Duodenal mucosa (tissue), 2 donors: ENCODE data around the gene LATS2.
"Not testable (repeated sequence)": the region's sequence is repeated elsewhere in the genome, so short reads cannot be mapped to it uniquely, and the experiment has no call there.

Experiments used
- H3K27ac ChIP-seq: one replicate; pipeline ENCODE4 v1.7.0; 2013; ENCODE audit warnings: low read depth, low read length
- H3K27me3 ChIP-seq, 2 donors: one replicate each; pipeline ENCODE4 v1.7.0; 2013; ENCODE audit warnings: low read length in 2 of 2, control low read depth in 1 of 2; ENCODE audit not compliant: insufficient read depth in 2 of 2, control insufficient read depth in 1 of 2
- H3K36me3 ChIP-seq, 2 donors: one replicate each; pipeline ENCODE4 v1.7.0; 2013; ENCODE audit warnings: low read length in 2 of 2, control low read depth in 1 of 2; ENCODE audit not compliant: insufficient read depth in 2 of 2, control insufficient read depth in 1 of 2
- H3K4me1 ChIP-seq, 2 donors: one replicate each; pipeline ENCODE4 v1.7.0; 2013; ENCODE audit warnings: low read length in 2 of 2, control low read depth in 1 of 2; ENCODE audit not compliant: insufficient read depth in 2 of 2, control insufficient read depth in 1 of 2
- H3K4me3 ChIP-seq, 2 donors: one replicate each; pipeline ENCODE4 v1.7.0; 2013; ENCODE audit warnings: low read length in 2 of 2, low read depth in 1 of 2
- H3K9ac ChIP-seq, 2 donors: one replicate each; pipeline ENCODE4 v1.7.0; 2013; ENCODE audit warnings: low read length in 2 of 2, low read depth in 1 of 2
- H3K9me3 ChIP-seq, 2 donors: one replicate each; pipeline ENCODE4 v1.7.0; 2013; ENCODE audit warnings: low read length in 2 of 2, control low read depth in 1 of 2; ENCODE audit not compliant: control insufficient read depth in 1 of 2

The LATS2 gene

DNA sequence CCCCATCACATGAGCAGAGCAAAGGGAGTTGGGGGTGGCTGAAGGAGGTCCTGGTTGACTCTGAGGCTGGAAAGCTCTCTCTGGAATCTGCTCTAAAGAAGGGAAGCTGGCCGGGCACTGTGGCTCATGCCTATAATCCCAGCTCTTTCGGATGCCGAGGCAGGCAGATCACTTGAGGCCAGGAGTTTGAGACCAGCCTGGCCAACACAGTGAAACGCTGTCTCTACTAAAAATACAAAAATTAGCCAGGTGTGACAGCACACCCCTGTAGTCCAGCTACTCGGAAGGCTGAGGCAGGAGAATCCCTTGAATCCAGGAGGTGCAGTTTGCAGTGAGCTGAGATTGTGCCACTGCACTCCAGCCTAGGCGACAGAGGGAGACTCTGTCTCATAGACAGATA lies 11.7 kb downstream of the LATS2 start:
- H3K9me3 ChIP-seq, H3K27ac ChIP-seq, H3K4me1 ChIP-seq, H3K9ac ChIP-seq, H3K27me3 ChIP-seq, H3K4me3 ChIP-seq, H3K36me3 ChIP-seq: not testable (repeated sequence)

DNA sequence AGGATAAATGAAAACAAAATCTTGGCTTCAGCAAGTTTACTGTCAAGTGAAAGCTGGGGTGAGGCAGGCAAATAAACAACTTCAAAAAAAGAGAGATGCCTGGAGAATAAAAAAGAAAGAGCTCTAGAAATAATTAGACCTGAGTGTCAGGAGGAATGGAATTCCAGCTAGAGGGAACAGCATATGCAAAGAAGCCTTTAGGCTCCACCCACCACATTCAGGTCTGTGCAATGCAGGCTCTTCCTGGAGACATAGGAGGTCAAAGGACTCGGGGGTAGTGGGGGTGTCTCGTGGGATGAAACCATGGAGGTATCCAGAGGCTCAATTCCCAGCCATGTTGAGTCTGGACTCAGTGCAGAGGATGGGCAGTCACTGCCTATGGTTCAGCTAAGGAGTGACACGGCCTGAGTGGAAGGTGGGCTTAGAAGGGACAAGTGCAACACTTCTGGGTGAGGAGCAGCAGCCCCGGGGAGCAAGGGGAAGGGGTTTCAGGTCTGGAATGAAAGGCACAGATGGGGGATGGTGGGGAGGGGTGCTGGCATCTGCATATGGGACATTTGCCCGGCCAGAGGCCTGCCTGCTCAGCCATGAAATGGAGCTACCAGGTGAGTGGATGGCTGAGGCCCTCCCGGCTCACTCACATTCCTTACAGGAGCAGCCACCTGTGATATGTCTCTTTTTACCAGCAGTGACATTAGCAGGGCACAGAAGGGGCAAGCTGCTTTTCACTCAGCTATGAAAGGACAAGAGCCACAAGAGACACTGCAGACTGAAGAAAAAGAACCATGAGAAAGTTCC lies 12.3 kb downstream of the LATS2 start:
- no peak overlapping the region for H3K9ac ChIP-seq
- H3K27ac ChIP-seq = no peak overlapping the region
- peaks cover 0 to 4% of the 10 kb centered on the region in 2 donors for H3K4me1 ChIP-seq
- no peak overlapping the region for H3K4me3 ChIP-seq
- no peaks in the 10 kb centered on the region for H3K9me3 ChIP-seq
- no peaks in the 10 kb centered on the region for H3K36me3 ChIP-seq
- no peaks in the 10 kb centered on the region for H3K27me3 ChIP-seq

DNA sequence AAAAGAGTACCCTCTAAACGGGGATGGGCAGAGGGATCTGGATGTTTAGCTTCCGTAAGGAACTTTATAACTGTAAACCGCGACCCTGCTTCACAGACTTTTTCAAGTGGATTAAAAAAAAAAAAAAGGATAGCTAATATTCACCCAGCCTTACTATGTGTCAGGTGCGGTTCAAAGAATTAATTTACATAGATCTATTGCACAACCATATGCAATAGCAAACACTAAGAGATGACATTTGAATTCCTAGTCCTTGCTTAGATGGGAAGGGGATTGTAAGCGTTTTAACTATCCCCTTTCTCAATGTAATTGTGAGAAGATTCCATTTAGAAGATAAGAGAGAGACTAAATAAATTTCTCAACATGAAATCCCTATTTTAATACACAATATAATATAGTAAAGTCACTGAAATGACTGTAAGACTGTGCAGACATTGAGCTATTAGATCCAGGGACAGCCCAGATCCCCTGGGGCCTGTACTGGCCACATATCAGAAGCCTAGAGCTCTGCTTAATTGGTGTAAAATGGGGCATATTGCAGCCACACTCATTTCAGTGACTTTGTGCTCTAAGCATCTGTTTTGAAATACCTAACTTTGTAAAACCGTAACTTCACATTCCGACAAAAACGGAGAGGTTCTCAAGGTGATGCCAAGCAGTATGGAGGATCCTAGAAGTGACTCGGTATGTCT lies 13.6 kb downstream of the LATS2 start:
- Histone ChIP-seq H3K4me1 (peaks cover 0 to 4% of the 10 kb centered on the region in 2 donors), H3K27ac (no peak overlapping the region), H3K27me3 (no peaks in the 10 kb centered on the region), H3K4me3 (no peak overlapping the region), H3K36me3 (no peaks in the 10 kb centered on the region), H3K9ac (no peak overlapping the region), H3K9me3 (no peaks in the 10 kb centered on the region)

DNA sequence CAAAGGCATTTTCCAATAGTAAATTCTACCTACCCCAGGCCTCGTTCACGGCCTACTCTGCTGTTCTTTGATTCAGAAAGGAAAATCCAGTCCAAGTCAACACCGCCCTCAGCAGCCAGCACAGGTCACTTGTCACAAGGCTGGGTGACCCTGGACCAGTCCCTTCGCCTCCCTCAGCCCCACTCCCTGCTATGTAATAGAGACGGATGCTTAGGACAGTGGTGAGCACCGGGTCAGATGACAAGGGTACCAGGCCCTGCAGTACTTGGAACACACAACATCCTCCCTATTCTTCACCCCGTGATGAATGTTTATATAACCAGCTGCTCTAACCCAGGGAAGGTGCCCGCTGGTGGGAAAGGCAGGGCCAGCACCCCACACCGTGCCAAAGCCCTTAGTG lies 14.3 kb downstream of the LATS2 start:
- Histone ChIP-seq H3K4me3 (no peak overlapping the region), H3K9ac (no peak overlapping the region), H3K27ac (no peak overlapping the region), H3K36me3 (no peaks in the 10 kb centered on the region), H3K27me3 (no peaks in the 10 kb centered on the region), H3K4me1 (peaks cover 0 to 4% of the 10 kb centered on the region in 2 donors), H3K9me3 (no peaks in the 10 kb centered on the region)

DNA sequence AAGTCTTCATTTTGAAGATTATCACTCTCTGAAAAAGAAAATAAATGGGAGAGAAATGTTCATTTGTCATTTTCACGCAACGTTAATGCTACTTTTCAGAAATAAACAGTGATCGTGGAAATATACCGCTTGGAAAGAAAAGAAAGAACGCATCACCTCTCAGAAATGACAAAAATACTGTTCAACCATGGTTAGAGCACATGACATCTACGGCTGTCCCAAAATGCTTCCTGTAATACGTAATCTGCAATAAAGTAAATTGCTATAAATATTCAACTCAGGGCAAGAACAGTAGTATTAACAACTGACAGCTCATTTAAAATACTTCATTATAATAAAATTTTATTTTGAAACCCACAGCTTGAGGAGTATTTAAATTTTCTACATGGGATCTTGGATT lies 15.2 kb downstream of the LATS2 start:
- peaks cover 0 to 9% of the 10 kb centered on the region in 2 donors for H3K4me1 ChIP-seq
- H3K4me3 ChIP-seq = no peak overlapping the region
- H3K9ac ChIP-seq = no peak overlapping the region
- H3K36me3 ChIP-seq = no peaks in the 10 kb centered on the region
- H3K27me3 ChIP-seq = no peaks in the 10 kb centered on the region
- H3K27ac ChIP-seq = no peak overlapping the region
- H3K9me3 ChIP-seq = no peaks in the 10 kb centered on the region

DNA sequence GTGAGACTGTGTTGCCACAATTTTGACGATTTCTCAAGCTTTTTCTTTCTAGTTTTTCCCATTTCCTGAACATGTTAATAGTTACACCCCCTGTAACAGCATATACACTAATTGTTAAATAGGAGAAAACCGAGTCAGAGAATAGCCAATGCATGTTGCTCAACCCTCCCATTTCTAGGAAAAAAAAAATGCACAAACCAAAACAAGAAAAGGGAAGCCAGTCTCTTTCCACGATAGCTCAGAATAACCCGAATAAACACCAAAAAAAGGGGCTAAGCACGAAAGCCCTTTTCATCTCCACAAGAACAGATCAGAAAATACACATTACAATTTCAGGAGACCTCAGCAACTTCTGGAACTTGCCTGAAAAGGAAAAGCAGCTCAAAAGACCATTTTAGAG lies 16.3 kb downstream of the LATS2 start:
- H3K9me3 ChIP-seq = no peaks in the 10 kb centered on the region
- H3K36me3 ChIP-seq = no peaks in the 10 kb centered on the region
- H3K27me3 ChIP-seq = no peaks in the 10 kb centered on the region
- H3K9ac ChIP-seq = no peak overlapping the region
- H3K4me1 ChIP-seq = peaks cover 4 to 9% of the 10 kb centered on the region in 2 donors
- no peak overlapping the region for H3K27ac ChIP-seq
- no peak overlapping the region for H3K4me3 ChIP-seq

DNA sequence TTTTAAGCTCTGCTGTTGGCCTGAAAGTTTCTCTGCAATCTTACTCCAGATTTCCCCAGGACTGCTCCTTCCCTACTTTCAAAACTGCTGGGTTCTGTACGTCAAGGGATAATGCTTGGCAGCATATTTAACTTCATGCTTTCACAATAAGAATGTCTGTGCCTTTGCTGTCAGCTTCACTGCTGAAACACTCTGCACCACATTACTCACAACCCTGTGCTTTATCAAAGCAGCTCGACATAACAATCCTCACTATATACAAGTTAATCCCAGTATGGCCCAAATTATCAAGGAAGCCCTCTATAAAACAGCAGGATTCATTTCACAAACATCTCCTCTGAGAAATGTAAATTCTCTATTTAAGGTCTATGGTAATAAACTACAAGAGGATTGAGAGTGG lies 17.5 kb downstream of the LATS2 start:
- H3K9ac ChIP-seq = no peak overlapping the region
- H3K4me3 ChIP-seq = no peak overlapping the region
- H3K4me1 ChIP-seq = peaks cover 4 to 15% of the 10 kb centered on the region in 2 donors
- no peaks in the 10 kb centered on the region for H3K9me3 ChIP-seq
- no peaks in the 10 kb centered on the region for H3K27me3 ChIP-seq
- no peak overlapping the region for H3K27ac ChIP-seq
- no peaks in the 10 kb centered on the region for H3K36me3 ChIP-seq

DNA sequence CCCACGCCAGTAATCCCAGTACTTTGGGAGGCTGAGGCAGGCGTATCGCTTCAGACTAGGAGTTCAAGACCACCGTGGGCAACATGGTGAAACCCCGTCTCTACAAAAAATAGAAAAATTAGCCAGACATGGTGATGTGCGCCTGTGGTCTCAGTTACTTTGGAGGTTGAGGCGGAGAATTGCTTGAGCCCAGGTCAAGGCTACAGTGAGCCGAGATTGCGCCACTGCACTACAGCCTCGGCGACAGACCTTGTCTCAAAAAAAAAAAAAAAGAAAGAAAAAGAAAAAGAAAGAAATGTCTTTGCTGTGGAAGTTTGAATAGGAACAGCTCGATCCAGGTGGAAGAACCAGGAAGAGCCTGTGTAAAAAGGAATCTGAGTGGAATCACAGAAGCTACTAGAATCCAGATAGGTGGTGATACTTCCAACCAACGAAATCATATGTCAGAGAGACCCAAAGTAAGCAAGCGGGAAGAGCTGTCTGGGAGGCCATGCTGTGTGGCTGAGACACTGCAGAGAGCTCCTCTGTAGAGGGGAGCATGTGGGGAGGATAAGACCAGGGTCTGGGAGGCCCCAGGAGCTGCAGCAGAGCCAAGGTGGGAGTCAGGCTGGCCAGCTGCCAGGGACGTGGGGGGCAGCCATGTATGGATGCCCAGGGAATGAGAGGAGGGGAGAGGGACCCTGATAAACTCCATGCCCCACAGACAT lies 21.1 kb downstream of the LATS2 start:
- H3K27ac ChIP-seq = no peak overlapping the region
- peaks cover 4 to 11% of the 10 kb centered on the region in 2 donors for H3K4me1 ChIP-seq

DNA sequence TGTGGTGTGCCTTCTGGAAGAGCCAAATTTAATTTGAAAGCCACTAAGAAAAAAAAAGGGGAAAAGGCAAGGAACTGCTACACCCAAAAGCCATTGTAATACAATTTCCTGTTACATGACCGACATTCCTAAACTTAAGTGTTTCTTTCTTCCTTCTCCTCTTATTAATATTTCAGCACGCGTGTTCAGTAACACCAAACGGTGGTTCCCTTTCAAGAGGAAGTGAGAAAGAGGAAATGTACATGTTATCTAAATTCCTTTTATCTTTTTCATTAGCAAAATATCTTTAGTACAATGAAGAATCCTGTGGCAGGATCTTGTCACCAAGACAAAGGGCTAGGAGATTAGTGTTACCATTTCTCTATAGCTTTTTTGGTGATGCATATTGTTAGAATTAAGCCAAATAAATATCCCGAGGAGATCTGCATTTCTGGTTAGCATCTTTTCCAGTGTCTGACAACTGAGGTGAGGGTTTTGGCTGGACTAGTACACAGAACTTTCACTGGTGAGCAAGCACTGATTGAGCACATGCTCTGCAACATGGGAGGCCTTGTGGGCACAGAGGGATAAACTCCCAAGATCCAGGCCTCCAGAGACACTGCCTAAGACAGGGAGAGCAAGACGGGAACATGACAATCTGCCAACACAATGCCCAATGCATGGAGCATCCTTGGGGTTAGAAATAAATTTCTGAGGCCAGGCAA lies 22.1 kb downstream of the LATS2 start:
- Histone ChIP-seq H3K4me1 (peaks cover 4 to 13% of the 10 kb centered on the region in 2 donors), H3K9ac (no peak overlapping the region)

More for the DNA sequence above, 21.1 kb downstream of the LATS2 start:
- Histone ChIP-seq H3K36me3 (no peaks in the 10 kb centered on the region), H3K27me3 (no peaks in the 10 kb centered on the region), H3K9me3 (no peaks in the 10 kb centered on the region), H3K4me3 (no peak overlapping the region), H3K9ac (no peak overlapping the region)

More for the DNA sequence above, 22.1 kb downstream of the LATS2 start:
- Histone ChIP-seq H3K9me3 (no peaks in the 10 kb centered on the region), H3K36me3 (no peaks in the 10 kb centered on the region), H3K27me3 (no peaks in the 10 kb centered on the region), H3K4me3 (no peak overlapping the region), H3K27ac (no peak overlapping the region)
